Hepatocyte (in vitro differentiated cells): Measurements from ENCODE around the gene FRMPD4. TPM values are rescaled to one million over a fixed set of nuclear protein-coding genes. Genes with fewer than 3 reads are reported as not detected.

Source experiments
- DNase-seq: peaks from one replicate; pipeline ENCODE4 v3.0.0-alpha.2; 2016; ENCODE audit warnings: low spot score
- H2AFZ ChIP-seq: fragments of 200-600 bp; sonication (generic); 2 replicates; pipeline ENCODE4 v1.6.0; 2016; ENCODE audit warnings: antibody characterized with exemption, mild to moderate bottlenecking
- H3K27ac ChIP-seq: fragments of 200-600 bp; sonication (generic); 2 replicates; pipeline ENCODE4 v1.5.1; 2016; ENCODE audit warnings: mild to moderate bottlenecking
- H3K27me3 ChIP-seq: fragments of 200-600 bp; sonication (generic); 2 replicates; pipeline ENCODE4 v1.6.1; 2016
- H3K36me3 ChIP-seq: fragments of 200-600 bp; sonication (generic); replicated peaks from 2 replicates; pipeline ENCODE4 v1.5.1; 2016; ENCODE audit warnings: low read depth; ENCODE audit not compliant: insufficient read depth
- H3K4me1 ChIP-seq: fragments of 200-600 bp; sonication (generic); 2 replicates; pipeline ENCODE4 v1.5.1; 2016; ENCODE audit warnings: mild to moderate bottlenecking, moderate library complexity; ENCODE audit not compliant: insufficient read depth
- H3K4me2 ChIP-seq: fragments of 200-600 bp; sonication (generic); 2 replicates; pipeline ENCODE4 v1.6.0; 2016
- H3K4me3 ChIP-seq: fragments of 200-600 bp; sonication (generic); 2 replicates; pipeline ENCODE4 v1.5.1; 2016; ENCODE audit warnings: mild to moderate bottlenecking
- H3K79me2 ChIP-seq: fragments of 200-600 bp; sonication (generic); 2 replicates; pipeline ENCODE4 v1.6.0; 2017; ENCODE audit warnings: mild to moderate bottlenecking
- H3K9me2 ChIP-seq: fragments of 200-600 bp; sonication (generic); replicated peaks from 2 replicates; pipeline ENCODE4 v1.6.0; 2017; ENCODE audit warnings: mild to moderate bottlenecking; ENCODE audit not compliant: insufficient read depth
- H3K9me3 ChIP-seq: fragments of 200-600 bp; sonication (generic); 2 replicates; pipeline ENCODE4 v1.5.1; 2016; ENCODE audit warnings: low read depth, mild to moderate bottlenecking
- H4K20me1 ChIP-seq: fragments of 200-600 bp; sonication (generic); 2 replicates; pipeline ENCODE4 v1.6.0; 2016; ENCODE audit warnings: mild to moderate bottlenecking; ENCODE audit not compliant: insufficient read depth, poor library complexity, severe bottlenecking
- CTCF ChIP-seq: fragments of 200-600 bp; sonication (generic); IDR thresholded peaks from 2 replicates; pipeline ENCODE4 v1.5.1; 2016; ENCODE audit warnings: antibody characterized with exemption, mild to moderate bottlenecking; ENCODE audit not compliant: poor library complexity
- EZH2 ChIP-seq: fragments of 200-600 bp; sonication (generic); IDR thresholded peaks from 2 replicates; pipeline ENCODE4 v1.6.1; 2016; ENCODE audit warnings: antibody characterized with exemption, mild to moderate bottlenecking, borderline replicate concordance
- EZH2phosphoT487 ChIP-seq: fragments of 200-600 bp; sonication (generic); IDR thresholded peaks from one replicate; pipeline ENCODE4 v1.6.1; 2018; ENCODE audit warnings: antibody characterized with exemption, mild to moderate bottlenecking, low read depth, moderate library complexity; ENCODE audit not compliant: unreplicated experiment, severe bottlenecking
- WGBS: methylation state at CpG from one replicate; pipeline ENCODE4 v1.1.6; 2016; ENCODE audit warnings: low lambda C conversion rate; ENCODE audit errors: missing lambda C conversion rate; 5-methylcytosine and 5-hydroxymethylcytosine counted together
- polyA plus RNA-seq: library from polyadenylated mRNA; unstranded; fragments of >200 nt; fragmentation: Nextera tagmentation; extraction: Ambion mirVana; gene quantifications from 2 replicates; pipeline ENCODE4 v1.2.1, GENCODE V29; 2016
- total RNA-seq: library from RNA; depleted of rRNA; stranded (reverse); fragments of >200 nt; gene quantifications from 2 replicates; pipeline ENCODE4 v1.2.3, GENCODE V29; 2014

The FRMPD4 gene
- total and polyA plus RNA-seq, 2 experiments from 2014 or later: 0.23 TPM; not detected in 1

DNA sequence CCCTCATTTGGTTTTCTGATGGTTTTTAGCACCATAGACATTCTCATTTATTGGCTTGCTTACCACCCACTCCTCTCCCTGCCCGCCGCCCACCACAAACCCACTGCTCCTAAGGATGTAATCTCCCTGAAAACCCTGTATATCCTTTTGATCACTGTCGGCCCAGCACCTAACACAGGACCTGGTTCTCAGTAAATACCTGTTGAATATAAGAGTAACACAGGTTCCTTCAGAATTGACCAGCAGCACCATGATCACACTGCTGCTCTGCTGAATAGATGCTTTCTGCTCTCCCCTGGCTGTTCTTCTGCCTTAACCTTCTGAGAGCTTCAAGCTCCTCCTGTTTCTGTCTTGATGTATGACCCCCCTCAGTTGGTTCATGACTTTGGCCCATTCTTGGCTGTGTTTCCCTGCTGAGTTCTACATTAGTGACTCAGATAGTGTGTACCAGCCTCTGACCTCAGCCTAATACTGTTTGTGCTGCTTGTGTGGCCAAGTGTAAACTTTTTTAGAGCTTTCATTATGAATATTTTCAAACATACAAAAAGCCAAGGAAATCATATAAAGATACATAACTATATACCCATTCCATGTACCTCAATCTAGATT lies 265.3 kb downstream of the FRMPD4 start:
- Histone ChIP-seq H2AFZ (no peak overlapping the region), H4K20me1 (no peaks in the 10 kb centered on the region), H3K27me3 (no peaks in the 10 kb centered on the region), H3K27ac (no peak overlapping the region), H3K4me2 (no peak overlapping the region), H3K79me2 (no peaks in the 10 kb centered on the region), H3K9me3 (no peaks in the 10 kb centered on the region), H3K4me1 (no peaks in the 10 kb centered on the region), H3K9me2 (no peaks in the 10 kb centered on the region), H3K4me3 (no peak overlapping the region), H3K36me3 (no peaks in the 10 kb centered on the region)
- no peak for TF ChIP-seq EZH2
- TF ChIP-seq EZH2phosphoT487: no peak
- TF ChIP-seq CTCF: no peak
- 79% methylated on average over 3 of the region's 3 CpGs for WGBS
- DNase-seq: no peak

DNA sequence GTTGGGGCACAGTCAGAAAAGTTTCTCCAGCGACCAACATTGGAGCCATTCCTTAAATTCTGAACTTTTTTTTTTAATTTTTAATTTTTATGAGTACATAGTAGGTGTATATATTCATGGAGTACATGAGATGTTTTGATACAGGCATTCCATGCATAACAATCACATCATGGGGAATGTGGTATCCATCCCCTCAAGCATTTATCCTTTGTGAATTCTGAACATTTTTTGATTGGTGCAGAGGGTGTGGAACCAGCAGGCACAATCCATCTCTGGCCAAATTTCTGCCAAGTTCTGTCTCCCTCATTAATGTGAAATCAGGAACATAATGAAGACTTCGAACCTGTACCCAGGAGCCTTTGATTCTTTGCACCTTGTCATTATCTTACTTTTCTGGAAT lies 267.0 kb downstream of the FRMPD4 start:
- H3K79me2 ChIP-seq: no peaks in the 10 kb centered on the region
- no peaks in the 10 kb centered on the region for H3K9me2 ChIP-seq
- no peaks in the 10 kb centered on the region for H3K4me1 ChIP-seq
- no peak overlapping the region for H3K4me3 ChIP-seq
- no peak overlapping the region for H2AFZ ChIP-seq
- H3K36me3 ChIP-seq: no peaks in the 10 kb centered on the region
- no peak for DNase-seq
- no peaks in the 10 kb centered on the region for H4K20me1 ChIP-seq
- WGBS: 63% methylated on average over 2 of the region's 2 CpGs
- H3K27me3 ChIP-seq: no peaks in the 10 kb centered on the region
- TF ChIP-seq EZH2phosphoT487 (no peak), EZH2 (no peak), CTCF (no peak)
- H3K4me2 ChIP-seq: no peak overlapping the region
- no peaks in the 10 kb centered on the region for H3K9me3 ChIP-seq
- H3K27ac ChIP-seq: no peak overlapping the region

- H3K4me1 ChIP-seq: no peaks in the 10 kb centered on the region
- H3K36me3 ChIP-seq: no peaks in the 10 kb centered on the region
- H2AFZ ChIP-seq: no peak overlapping the region
- no peaks in the 10 kb centered on the region for H4K20me1 ChIP-seq
- no peaks in the 10 kb centered on the region for H3K9me3 ChIP-seq
- no peaks in the 10 kb centered on the region for H3K9me2 ChIP-seq
- H3K79me2 ChIP-seq: no peaks in the 10 kb centered on the region
- no peak for TF ChIP-seq CTCF
- TF ChIP-seq EZH2phosphoT487: no peak
- TF ChIP-seq EZH2: no peak
- no peak overlapping the region for H3K27ac ChIP-seq
- H3K27me3 ChIP-seq: no peaks in the 10 kb centered on the region
- no peak overlapping the region for H3K4me2 ChIP-seq
- 83% methylated on average over 6 of the region's 6 CpGs for WGBS
- H3K4me3 ChIP-seq: no peak overlapping the region
- DNase-seq: no peak
Observed at GRCh38 chrX:12410523-12410922, 272.2 kb downstream of the FRMPD4 start.

GRCh38 chrX:12411831-12412230 lies 273.6 kb downstream of the FRMPD4 start:
- H3K79me2 ChIP-seq: no peaks in the 10 kb centered on the region
- no peak for DNase-seq

More at GRCh38 chrX:12411831-12412230, 273.6 kb downstream of the FRMPD4 start:
- Histone ChIP-seq H3K4me2 (no peak overlapping the region), H2AFZ (no peak overlapping the region), H3K4me1 (no peaks in the 10 kb centered on the region), H3K27ac (no peak overlapping the region), H3K9me3 (no peaks in the 10 kb centered on the region), H3K9me2 (no peaks in the 10 kb centered on the region), H4K20me1 (no peaks in the 10 kb centered on the region), H3K27me3 (no peaks in the 10 kb centered on the region), H3K4me3 (no peak overlapping the region), H3K36me3 (no peaks in the 10 kb centered on the region)
- TF ChIP-seq CTCF (no peak), EZH2phosphoT487 (no peak), EZH2 (no peak)
- WGBS: 63% methylated on average over 1 of the region's 1 CpG
